Fibroblast of the aortic adventitia (primary cell): Measurements from ENCODE around the gene TNFAIP6. TPM values are rescaled to one million over a fixed set of nuclear protein-coding genes. Genes with fewer than 3 reads are reported as not detected.
A peak's percentile ranks its signal among the peaks of the same experiment; 100 is the strongest.

Source experiments
- DNase-seq: peaks from one replicate; pipeline ENCODE4 v3.0.0-alpha.2; 2010; ENCODE audit warnings: low read depth
- H3K4me3 ChIP-seq: 2 replicates; pipeline ENCODE4 v1.5.1; 2011; ENCODE audit warnings: low read depth, mild to moderate bottlenecking, control low read depth, low read length, moderate library complexity
- total RNA-seq: library from RNA; depleted of rRNA; stranded (reverse); fragments of >200 nt; gene quantifications from 2 replicates; pipeline ENCODE4 v1.2.3, GENCODE V29; 2012; ENCODE audit warnings: low replicate concordance
- TF ChIP-seq, protein P1 (sequence below): IDR thresholded peaks from 2 replicates; pipeline ENCODE4 v1.5.1; 2011; ENCODE audit warnings: mild to moderate bottlenecking, low read length, control low read depth, inconsistent platforms; ENCODE audit not compliant: insufficient read depth

TNFAIP6 gene
- total RNA-seq, 1 donor = 47.3 TPM

DNA sequence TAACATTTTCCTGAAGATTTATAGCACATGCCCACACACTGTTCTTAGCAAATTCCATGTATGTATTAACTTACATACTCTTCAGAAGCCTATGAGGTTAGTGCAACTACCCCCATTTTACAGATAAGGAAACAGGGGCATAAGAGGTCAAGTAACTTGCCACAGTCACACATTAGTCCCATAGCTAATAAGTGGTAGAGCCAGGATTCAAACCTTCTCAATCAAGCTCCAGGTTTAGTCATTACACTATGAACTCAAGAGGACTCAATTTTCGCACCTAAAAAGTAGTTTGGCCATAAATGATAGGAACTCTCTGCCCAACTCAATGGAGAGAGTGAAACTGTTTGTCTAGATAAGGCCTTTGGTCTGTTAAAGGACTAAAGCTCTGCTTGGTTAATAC lies 42.6 kb downstream of the TNFAIP6 start:
- no peak for DNase-seq
- H3K4me3 ChIP-seq = no peak overlapping the region
- TF ChIP-seq, protein P1, sequence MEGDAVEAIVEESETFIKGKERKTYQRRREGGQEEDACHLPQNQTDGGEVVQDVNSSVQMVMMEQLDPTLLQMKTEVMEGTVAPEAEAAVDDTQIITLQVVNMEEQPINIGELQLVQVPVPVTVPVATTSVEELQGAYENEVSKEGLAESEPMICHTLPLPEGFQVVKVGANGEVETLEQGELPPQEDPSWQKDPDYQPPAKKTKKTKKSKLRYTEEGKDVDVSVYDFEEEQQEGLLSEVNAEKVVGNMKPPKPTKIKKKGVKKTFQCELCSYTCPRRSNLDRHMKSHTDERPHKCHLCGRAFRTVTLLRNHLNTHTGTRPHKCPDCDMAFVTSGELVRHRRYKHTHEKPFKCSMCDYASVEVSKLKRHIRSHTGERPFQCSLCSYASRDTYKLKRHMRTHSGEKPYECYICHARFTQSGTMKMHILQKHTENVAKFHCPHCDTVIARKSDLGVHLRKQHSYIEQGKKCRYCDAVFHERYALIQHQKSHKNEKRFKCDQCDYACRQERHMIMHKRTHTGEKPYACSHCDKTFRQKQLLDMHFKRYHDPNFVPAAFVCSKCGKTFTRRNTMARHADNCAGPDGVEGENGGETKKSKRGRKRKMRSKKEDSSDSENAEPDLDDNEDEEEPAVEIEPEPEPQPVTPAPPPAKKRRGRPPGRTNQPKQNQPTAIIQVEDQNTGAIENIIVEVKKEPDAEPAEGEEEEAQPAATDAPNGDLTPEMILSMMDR = no peak

DNA sequence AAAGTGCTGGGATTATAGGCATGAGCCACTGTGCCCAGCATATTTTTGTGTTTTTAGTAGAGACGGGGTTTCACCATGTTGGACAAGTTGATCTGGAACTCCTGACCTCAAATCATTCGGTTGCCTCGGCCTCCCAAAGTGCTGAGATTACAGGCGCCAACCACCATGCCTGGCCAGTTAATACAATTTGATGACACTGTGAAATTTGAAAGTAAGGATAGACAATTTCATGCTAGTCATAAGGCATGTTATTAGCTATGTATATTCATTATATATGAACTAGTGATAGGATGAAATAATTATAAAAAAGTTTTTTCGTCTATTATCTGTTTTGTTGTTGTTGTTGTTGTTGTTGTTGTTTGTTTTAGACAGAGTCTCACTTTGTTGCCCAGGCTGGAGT lies 43.8 kb downstream of the TNFAIP6 start:
- no peak overlapping the region for H3K4me3 ChIP-seq
- TF ChIP-seq, protein P1 = no peak
- DNase-seq = no peak

DNA sequence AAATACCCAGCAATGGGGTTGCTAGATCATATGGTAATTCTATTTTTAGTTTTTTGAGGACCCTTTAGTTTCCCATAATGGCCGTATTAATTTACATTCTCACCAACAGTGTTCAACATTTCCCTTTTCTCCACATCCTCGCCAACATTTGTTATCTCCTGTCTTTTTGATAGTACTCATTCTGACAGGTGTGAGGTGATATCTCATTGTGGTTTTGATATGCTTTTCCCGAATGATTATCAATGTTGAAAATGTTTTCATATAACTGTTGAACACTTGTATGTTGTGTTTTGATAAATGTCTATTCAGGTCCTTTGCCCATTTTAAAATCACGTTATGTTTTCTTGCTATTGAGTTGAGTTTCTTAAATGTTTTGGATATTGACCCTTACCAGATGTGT lies 46.5 kb downstream of the TNFAIP6 start:
- TF ChIP-seq, protein P1 = no peak
- H3K4me3 ChIP-seq = no peak overlapping the region
- DNase-seq = no peak

DNA sequence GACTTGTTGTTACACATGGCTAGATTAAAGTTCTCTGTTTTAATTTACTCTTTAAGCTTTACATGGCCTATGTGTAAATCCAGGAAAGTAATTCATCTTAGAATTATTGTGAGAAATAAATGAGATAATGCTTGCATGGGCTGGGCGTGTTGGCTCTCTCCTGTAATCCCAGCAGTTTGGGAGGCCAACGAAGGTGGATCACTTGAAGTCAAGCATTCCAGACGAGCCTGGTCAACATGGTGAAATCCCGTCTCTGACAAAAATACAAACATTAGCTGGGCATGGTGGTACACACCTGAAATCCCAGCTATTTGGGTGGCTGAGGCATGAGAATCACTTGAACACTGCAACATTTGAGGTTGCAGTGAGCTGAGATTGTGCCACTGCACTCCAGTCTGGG lies 48.0 kb downstream of the TNFAIP6 start:
- DNase-seq = no peak
- no peak overlapping the region for H3K4me3 ChIP-seq
- TF ChIP-seq, protein P1 = no peak

DNA sequence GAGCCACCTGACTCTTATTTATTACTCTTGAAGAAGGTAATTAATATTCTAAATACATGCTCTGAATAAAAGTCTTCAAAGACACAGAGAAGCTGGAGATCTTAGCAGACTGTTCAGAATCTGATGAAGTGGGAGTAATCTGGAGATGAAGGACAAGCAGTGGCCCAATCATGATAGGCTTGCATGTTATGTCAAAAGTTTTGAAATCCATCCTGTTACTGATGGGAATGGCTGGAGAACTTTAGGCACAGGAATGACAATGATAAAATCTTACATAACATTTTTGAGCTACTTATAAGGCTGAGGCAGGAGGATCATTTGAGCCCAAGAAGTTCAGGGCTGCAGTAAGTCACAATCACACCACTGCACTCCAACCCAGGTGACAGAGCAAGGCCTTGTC lies 49.9 kb downstream of the TNFAIP6 start:
- TF ChIP-seq, protein P1 = no peak
- H3K4me3 ChIP-seq = no peak overlapping the region
- DNase-seq = no peak

DNA sequence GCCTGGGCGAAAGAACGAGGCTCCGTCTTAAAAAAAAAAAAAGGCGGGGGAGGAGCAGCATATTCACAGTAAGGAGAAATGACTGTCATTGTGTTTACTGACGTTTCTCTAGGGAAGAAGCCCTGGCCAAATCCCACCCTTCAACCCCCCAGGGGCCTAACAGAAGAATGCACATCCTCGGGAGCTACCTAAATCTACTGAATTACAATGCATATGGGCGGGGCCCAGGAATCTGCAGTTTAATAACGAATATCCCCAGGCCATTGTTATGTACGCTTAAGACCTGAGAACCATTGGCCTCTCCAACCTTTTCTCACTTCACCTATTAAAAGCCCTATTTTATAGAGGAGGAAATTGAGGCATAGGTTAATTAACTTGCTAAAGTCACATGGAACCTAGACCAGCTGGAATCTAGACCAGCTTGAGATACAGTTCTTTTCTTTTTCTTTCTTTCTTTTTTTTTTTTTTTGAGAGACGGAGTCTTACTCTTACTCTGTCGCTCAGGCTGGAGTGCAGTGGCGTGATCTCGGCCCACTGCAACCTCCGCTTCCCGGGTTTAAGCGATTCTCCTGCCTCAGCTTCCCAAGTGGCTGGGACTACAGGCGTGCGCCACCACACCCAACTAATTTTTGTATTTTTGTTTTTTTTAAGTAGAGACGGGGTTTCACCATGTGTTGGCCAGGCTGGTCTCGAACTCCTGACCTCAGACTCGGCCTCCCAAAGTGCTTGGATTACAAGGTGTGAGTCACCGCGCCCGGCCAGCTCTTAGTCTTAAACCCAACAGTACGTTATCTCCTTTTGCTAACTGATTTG lies 51.6 kb downstream of the TNFAIP6 start:
- DNase-seq = no peak
- H3K4me3 ChIP-seq = peak overlapping the region; percentile 96
- TF ChIP-seq, protein P1 = no peak
